ENCODE results near the gene LRRFIP1. TPM values are rescaled to one million over a fixed set of nuclear protein-coding genes. Genes with fewer than 3 reads are reported as not detected.

The LRRFIP1 gene
- total RNA-seq, 4 donors from 2014 or later: 84.9 to 152 (median 120) TPM

GRCh38 chr2:237742614-237743013, 115.2 kb downstream of the LRRFIP1 start:
- Histone ChIP-seq H3K9me3 (no peaks in the 10 kb centered on the region), H3K4me1 (peaks cover 6 to 76% (median 37%) of the 10 kb centered on the region in 3 donors), H3K27me3 (no peaks in the 10 kb centered on the region), H3K4me3 (no peak overlapping the region), H3K27ac (peak overlapping the region in 2 of 4 donors; percentile 76 to 77), H3K36me3 (peaks cover 0 to 40% (median 0%) of the 10 kb centered on the region in 3 donors)
- 82 to 88% methylated on average over 3 of the region's 3 CpGs for WGBS, 2 donors
- TF ChIP-seq CTCF (IDR thresholded peaks at IDR 0.05): no peak
- TF ChIP-seq POLR2A (IDR thresholded peaks at IDR 0.05): no peak
- no peak for DNase-seq
- intact Hi-C loops (cut with DNase I): loop anchor here (10.0 kb wide), 1 partner anchor 158 kb away; no protein-coding TSS in a partner anchor

- no peak for TF ChIP-seq POLR2A (IDR thresholded peaks at IDR 0.05)
- no peak for TF ChIP-seq CTCF (IDR thresholded peaks at IDR 0.05)
- Histone ChIP-seq H3K36me3 (peaks cover 0 to 40% (median 0%) of the 10 kb centered on the region in 3 donors), H3K4me1 (peaks cover 6 to 72% (median 33%) of the 10 kb centered on the region in 3 donors), H3K9me3 (no peaks in the 10 kb centered on the region), H3K27me3 (no peaks in the 10 kb centered on the region), H3K4me3 (no peak overlapping the region), H3K27ac (peak overlapping the region; percentile 56 to 77 (median 70))
- no peak for DNase-seq
- intact Hi-C loops (cut with DNase I): loop anchor here (10.0 kb wide), 1 partner anchor 158 kb away; no protein-coding TSS in a partner anchor
- 71 to 86% methylated on average over 6 of the region's 6 CpGs for WGBS, 2 donors
Measured at GRCh38 chr2:237743024-237743423, 115.6 kb downstream of the LRRFIP1 start.

- no peak for TF ChIP-seq POLR2A (IDR thresholded peaks at IDR 0.05)
- TF ChIP-seq CTCF (IDR thresholded peaks at IDR 0.05): peak in 4 of 6 experiments; percentile 17 to 49 (median 36)
- 32 to 37% methylated on average over 4 to 10 of the region's 12 CpGs for WGBS, 2 donors
- DNase-seq: no peak
- Histone ChIP-seq H3K4me1 (peaks cover 6 to 65% (median 28%) of the 10 kb centered on the region in 3 donors), H3K36me3 (peaks cover under 1 to 40% (median 4%) of the 10 kb centered on the region in 3 donors), H3K27ac (peak overlapping the region; percentile 56 to 77 (median 70)), H3K4me3 (no peak overlapping the region), H3K27me3 (no peaks in the 10 kb centered on the region), H3K9me3 (no peaks in the 10 kb centered on the region)
- intact Hi-C loops (cut with DNase I): loop anchor here (2.0 to 10.0 kb wide), 2 partner anchors 71 to 159 kb away; no protein-coding TSS in a partner anchor
Measured at GRCh38 chr2:237743561-237744269, 116.3 kb downstream of the LRRFIP1 start.

GRCh38 chr2:237744270-237744612, 116.9 kb downstream of the LRRFIP1 start:
- peaks cover 5 to 42% (median 9%) of the 10 kb centered on the region in 3 donors for H3K36me3 ChIP-seq
- TF ChIP-seq CTCF (IDR thresholded peaks at IDR 0.05): no peak
- no peak for TF ChIP-seq POLR2A (IDR thresholded peaks at IDR 0.05)
- H3K27ac ChIP-seq: peak overlapping the region in 3 of 4 donors; percentile 36 to 77 (median 76)
- intact Hi-C loops (cut with DNase I): loop anchor here (2.0 to 10.0 kb wide), 2 partner anchors 71 to 159 kb away; no protein-coding TSS in a partner anchor
- WGBS, 2 donors: 70 to 79% methylated on average over 5 to 6 of the region's 6 CpGs
- DNase-seq: no peak
- H3K4me1 ChIP-seq: peaks cover 6 to 60% (median 28%) of the 10 kb centered on the region in 3 donors
- H3K9me3 ChIP-seq: no peaks in the 10 kb centered on the region
- H3K4me3 ChIP-seq: no peak overlapping the region
- no peaks in the 10 kb centered on the region for H3K27me3 ChIP-seq

GRCh38 chr2:237744613-237745249, 117.3 kb downstream of the LRRFIP1 start:
- Histone ChIP-seq H3K27ac (peak overlapping the region in 3 of 4 donors; percentile 49 to 77 (median 76)), H3K27me3 (no peaks in the 10 kb centered on the region), H3K9me3 (no peaks in the 10 kb centered on the region), H3K4me1 (peaks cover 6 to 55% (median 25%) of the 10 kb centered on the region in 3 donors), H3K36me3 (peaks cover 7 to 42% (median 14%) of the 10 kb centered on the region in 3 donors), H3K4me3 (no peak overlapping the region)
- no peak for DNase-seq
- TF ChIP-seq POLR2A (IDR thresholded peaks at IDR 0.05) (no peak), CTCF (IDR thresholded peaks at IDR 0.05) (peak; percentile 97 to 99 (median 98))
- 45 to 48% methylated on average over 16 to 17 of the region's 18 CpGs for WGBS, 2 donors
- intact Hi-C loops (cut with DNase I): loop anchor here (2.0 to 10.0 kb wide), 2 partner anchors 72 to 160 kb away; no protein-coding TSS in a partner anchor

Measured in esophagus squamous epithelium (tissue), 5 donors.